GM21723 (cell line): ENCODE results near the gene CEP72.
"Not testable (repeated sequence)": the region's sequence is repeated elsewhere in the genome, so short reads cannot be mapped to it uniquely, and the experiment has no call there.

ENCODE experiments used
- ATAC-seq: cut with Tn5 transposase; IDR thresholded peaks from one replicate; pipeline ENCODE4 v1.9.1; 2021; ENCODE audit warnings: mild to moderate bottlenecking, moderate library complexity; ENCODE audit not compliant: unreplicated experiment

Gene CEP72, protein sequence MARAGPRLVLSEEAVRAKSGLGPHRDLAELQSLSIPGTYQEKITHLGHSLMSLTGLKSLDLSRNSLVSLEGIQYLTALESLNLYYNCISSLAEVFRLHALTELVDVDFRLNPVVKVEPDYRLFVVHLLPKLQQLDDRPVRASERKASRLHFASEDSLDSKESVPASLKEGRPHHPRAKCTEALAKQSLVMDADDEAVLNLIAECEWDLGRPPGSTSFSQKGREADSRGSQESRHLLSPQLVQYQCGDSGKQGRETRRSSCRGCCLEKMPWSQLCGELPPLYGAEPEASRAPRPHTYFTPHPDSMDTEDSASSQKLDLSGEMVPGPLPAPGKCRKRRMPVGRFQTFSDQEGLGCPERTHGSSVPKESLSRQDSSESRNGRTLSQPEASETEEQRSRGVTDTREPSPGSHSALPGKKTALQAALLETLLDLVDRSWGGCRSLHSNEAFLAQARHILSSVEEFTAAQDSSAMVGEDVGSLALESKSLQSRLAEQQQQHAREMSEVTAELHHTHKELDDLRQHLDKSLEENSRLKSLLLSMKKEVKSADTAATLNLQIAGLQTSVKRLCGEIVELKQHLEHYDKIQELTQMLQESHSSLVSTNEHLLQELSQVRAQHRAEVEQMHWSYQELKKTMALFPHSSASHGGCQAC

DNA sequence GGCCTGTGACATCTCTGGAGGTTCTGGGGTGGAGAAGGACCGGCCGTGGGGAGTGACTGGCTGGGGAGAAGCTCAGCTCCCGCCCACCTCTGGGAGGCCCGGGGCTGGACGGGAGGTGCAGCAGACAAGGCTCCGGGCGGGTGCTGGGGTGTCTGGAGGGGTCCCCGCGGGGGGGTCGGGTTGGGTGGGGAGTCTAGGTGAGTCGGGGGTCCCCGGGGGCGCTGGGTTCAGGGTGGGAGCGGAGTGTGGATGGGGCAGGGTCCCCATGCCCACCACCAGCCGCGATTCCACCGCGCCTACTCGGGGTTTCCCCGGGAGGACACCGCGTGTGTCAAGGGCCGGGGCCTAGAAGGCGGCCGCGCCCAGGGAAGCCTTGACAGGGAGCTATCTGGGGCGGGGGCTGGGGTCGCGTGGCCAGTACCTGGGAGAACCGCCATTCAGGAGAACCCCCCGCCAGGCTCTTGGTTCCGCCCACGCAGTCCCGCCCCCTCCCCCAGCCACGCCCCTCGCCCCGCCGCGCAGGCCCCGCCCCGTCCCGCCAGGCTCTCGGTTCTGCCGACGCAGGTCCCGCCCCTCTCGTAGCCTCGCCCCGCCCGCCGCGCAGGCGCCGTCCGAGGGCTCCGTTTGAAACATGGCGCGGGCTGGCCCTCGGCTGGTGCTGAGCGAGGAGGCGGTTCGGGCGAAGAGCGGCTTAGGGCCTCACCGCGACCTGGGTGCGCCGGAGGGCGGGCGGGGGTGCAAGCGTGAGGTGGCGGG is at the start of gene CEP72:
TSS of gene CEP72 (plus strand) at position 610 of the 756 bp plus-strand sequence. CDS start at position 632, 22 bp downstream.
- peak; percentile 71 for ATAC-seq

DNA sequence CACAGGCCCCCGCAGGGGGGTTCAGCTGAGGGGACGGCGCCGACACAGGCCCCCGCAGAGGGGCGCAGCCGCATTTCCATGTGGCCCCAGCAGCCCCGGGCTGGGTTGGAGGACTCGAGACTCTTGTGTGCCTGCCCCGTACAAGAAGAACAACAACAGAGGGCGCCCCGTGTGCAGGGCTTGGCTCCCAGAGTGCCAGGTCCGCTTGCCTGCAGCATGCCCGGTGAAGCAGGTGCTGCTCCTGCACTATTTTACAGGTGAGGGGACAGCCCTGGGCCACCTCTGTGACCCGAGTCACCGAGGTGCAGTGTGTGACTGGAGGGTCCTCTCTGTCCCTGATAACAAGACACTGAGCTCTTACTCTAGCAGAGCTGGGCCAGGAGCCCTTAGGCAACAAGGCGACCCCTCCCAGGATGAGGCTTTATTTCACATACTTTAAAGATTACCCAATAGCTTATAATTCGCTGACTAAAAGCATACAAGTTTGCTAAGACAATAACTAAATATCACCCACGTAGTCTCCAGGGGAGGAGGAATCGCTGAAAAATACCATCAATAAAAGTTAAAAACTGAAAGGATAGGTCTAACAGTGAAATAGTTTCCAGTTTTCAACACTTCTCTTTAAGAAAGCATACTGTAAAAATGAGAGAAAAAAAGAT is 46.2 kb upstream of the CEP72 start:
- ATAC-seq: no peak

DNA sequence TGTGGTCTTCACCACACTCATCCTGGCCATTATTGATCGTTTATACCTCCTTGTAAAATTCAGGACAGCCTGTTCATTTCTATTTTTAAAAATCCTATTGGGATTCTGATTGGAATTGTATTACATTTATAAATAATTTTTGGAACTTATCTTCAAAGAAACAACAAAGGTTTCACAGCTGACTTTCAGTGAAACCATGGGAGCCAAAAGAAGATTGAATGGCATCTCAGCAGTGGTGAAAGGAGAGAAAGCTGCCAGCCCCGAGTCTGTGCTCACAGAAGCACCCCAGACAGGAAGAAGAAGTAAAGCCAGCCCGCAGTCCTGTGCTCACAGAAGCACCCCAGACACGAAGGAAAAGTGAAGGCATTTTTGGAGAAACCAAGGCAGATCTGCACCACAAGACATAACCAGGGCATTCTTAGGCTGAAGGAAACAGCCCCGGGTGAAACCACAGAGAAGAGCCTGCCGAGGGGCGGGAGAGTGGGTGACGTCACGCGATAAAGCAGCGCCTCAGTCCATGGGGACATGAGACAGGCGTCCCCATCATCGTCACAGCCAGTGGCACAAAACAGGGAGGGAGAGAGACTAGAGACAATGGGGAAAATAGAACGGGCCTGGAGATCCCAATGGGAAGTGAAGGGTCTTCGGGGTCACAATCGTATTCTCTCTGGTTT is 45.4 kb upstream of the CEP72 start:
- no peak for ATAC-seq

DNA sequence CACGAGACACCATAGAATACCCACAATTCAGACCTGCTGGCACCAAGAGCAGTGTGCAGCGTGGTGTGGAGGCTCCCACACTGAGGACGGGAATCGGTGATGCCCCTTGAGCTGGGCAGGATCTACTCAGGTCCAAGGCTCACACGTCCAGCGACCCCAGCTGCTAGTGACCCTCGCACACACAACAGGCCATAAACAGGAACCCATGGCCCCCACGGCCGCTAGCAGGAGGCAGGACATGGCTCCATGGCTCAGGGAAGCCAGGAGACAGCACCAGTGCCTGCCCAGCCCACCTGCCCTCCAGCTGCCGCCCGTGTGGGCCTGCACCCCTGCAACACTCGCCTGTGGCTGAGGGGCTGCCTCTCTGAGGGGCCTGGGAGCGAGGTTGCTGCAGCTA is 44.5 kb upstream of the CEP72 start:
- ATAC-seq: no peak

DNA sequence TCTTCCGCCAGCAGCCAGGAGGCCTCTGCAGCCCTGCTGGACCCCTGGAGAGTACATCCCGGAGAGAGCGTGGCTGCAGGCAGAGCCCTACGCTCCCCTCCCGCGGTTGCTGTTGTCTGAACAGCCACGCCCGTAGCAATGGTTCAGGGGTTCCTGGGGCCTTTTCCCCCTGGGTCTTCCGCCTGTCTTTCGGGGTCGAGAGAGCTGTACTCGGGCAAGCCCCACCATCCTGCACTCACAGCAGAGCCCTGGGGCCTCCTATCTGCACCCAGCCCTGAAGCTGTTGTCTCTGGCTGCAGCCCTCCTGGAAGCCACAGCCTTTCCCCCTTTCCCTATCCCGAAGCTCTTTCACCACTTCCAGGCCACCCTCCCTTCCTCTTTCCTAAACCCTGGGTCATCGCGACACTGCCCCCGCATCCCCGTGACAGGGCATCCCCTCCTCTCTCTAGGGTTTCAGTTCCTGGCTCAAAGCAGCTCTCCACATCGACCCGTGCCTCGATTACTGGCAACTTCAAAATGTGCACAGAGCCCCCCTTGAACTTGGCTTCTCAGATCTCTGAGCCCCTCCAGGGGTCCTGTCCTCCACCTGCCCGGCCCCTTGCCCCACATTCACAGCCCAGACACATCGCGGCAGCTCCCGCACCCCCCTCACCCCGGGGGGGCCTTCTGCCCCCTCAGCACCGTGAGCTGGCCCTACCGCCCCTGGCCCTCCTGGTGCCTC is 43.9 kb upstream of the CEP72 start:
- ATAC-seq: no peak

DNA sequence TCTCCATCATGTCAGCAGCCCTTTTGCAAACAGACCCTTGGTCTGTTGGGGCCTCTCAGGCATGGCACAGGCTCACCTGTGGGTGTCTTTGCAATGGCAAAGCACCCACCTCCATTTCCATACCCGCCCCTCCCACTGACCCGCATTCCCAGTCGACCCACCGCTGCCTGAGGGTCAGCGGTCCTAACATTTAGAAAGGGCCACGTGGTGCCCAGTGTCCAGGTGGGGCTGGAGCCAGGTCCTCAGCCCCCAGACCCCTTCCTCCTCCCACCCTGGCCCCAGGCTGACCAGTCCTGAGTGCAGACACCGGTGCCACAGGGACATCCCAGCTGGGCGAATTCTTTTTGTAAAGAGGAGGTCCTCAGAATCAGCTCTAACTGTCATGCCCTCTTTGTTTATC is 43.3 kb upstream of the CEP72 start:
- ATAC-seq: no peak

DNA sequence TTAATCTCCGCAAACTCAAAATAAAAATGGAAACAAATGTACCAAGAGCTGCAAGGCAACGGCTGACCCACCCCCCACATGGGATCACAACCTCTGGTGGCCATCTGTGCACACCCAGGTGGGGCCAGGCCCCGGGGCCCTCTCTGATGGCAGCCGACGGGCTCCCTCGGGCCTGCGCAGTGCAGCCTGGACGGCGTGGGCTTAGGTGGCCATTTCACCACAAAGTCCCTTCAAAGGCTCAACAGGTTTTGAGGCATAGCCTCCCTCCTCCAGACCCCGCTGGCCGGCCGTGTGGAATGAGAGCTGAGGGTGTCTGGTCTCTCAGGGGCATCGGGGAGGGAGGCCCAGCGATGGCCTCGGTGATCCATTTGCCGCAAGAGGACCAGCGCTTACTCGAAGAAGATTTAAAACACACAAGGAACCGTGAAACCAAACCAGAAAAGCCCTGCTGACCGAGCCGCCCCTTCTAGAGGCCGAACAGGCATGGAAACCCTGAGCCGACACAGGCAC is 42.7 kb upstream of the CEP72 start:
- ATAC-seq: no peak

DNA sequence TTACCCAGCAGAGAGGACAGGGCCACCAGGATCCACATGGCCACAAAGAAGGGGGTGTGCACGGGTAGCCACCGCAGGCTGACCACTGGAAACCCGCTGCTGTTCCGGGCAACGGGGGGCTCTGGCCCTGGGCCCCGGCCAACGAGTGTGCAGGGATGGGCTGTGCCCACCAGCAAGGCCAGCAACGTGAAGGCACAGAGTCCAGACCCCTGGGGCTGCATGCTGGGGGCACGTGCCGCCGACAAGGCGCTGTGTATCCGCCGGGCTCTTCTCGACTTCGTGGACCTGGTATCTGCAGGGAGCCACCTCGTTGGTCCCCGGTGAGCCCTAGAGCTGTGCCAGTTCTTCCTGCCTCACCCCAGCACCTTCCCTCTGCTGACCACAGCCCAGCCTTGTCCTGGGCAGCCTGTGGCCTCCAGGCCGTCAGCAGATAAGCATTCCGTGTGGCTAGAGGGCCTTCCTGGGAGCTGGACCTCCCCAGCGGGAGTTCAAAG is 42.2 kb upstream of the CEP72 start:
- no peak for ATAC-seq

DNA sequence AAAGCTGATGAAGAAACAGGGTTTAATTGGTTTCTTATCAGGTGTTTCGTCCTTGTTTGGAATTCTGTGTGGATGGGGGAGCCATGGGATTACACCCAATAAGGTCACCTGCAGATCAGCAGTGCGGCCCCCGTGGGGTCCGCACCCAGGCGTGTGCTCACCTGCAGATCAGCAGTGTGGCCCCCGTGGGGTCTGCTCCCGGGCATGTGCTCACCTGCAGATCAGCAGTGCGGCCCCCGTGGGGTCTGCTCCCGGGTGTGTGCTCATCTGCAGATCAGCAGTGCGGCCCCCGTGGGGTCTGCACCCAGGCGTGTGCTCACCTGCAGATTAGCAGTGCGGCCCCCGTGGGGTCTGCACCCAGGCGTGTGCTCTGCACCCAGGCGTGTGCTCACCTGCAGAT is 41.7 kb upstream of the CEP72 start:
- no peak for ATAC-seq

DNA sequence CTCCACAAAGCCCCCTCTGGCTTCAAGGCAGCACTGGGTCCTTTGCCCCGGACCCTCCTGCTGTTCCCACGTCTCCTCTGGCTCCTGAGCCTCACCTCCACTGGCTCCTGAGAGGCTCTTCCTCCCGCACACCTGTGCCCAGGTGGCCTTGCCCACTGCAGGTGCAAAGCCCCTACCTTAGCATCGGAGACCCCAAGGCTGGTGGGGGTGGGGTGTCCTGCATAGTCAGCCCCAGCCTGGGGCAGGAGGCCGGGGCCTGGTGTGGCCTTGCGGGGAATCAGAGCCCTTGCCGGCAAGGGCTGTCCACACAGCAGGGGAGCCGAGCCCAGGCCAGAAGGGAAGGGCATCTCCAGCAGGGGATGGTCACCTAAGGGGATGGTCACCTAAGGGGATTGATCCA is 41.3 kb upstream of the CEP72 start:
- no peak for ATAC-seq

DNA sequence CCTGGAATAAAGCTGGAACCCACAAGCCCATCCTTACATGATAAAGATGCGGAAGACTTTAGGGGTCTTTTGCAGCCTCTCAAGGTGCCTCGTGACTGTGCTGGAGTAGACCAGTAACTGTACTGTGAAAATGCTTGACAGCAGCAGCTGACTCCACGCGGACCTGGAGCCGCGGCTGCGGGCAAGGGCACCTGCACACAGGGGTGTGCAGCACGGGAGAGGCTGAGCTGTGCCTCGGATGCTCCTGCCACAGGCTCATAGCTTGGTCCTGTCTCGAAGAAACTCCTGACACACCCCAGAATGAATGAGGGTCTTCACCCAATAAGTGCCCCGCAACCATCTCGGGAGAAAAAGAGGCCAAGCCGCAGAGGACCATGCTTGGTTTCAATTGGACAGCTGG is 40.3 kb upstream of the CEP72 start:
- no peak for ATAC-seq

DNA sequence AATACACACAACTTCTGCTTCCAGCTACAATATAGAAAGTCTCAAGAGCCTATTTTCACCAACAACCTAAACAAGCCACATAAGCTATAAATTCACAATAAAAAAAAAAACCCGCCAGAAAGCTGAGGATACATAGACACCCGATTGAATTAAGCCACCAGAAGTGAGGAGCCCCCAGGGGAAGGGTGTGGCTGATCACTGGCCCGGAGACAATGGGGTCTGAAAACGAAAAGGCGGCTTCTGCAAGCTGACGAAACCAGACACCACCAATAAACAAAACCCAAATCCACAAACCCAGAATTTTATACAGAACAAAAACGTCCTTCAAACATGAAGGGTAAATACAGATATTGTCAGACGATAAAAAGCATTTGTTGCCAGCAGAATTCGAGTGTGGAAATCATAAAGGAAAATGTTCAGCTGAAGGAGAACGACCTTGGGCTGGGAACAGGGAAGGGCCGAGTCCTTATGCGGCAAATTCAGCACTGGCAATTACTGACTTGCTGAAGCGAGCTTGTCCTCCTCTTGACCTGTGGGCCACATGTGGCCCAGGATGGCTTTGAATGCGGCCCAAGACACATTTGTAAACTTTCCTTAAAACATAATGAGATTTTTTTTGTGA is 39.6 kb upstream of the CEP72 start:
- no peak for ATAC-seq

DNA sequence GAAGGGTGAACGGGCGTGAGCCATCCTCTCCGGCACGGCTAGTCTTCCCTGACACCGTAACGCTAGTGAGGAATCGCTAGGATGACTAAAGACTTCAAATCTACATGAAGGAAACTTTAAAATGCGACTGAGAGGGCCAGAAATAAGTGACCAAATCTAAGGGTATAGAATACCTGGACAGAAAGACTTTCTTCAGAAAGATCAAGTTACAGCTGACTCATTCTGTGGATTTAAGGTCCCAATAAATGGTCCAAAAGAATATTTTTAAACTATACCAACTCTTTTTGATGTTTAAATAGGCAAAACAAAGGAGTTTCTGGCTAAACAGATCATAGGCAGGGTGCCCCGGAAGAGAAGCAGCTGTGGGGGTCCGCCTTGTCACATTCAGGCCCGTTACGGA is 38.9 kb upstream of the CEP72 start:
- no peak for ATAC-seq

DNA sequence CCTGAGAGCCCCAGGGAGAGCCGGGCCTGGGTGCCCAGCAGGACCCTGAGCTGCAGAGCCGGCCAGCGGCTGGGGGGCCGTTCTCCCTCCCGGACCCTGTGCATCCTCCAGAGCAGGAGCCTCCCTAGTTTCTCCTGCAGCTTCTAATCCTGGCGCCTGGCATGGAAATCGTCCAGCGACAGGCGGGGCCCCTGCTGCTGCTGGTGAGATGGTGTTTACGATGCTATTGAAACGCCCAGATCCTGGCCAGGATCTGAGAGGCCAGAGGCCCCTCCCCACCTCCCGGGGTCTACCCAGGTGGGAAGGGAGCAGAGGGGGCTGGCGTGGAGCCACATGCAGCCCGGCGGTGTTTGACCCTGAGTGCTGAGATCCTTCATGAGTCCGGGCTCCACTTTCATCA is 38.2 kb upstream of the CEP72 start:
- no peak for ATAC-seq

DNA sequence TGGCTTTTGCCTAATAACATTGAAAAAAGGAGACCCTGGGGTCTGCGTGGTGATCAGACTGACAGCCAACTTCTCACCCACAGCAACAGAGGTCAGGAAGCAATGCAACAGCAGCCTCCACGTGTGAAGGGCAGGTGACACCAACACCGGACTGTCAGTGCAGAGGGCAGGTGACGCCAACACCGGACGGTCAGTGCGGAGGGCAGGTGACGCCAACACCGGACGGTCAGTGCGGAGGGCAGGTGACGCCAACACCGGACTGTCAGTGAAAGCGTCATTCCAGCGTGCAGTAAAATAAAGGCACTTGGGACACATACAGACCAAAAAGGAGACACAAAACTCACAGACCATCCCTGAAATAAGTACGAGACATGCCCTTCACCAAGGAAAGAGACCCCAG is 37.2 kb upstream of the CEP72 start:
- no peak for ATAC-seq

DNA sequence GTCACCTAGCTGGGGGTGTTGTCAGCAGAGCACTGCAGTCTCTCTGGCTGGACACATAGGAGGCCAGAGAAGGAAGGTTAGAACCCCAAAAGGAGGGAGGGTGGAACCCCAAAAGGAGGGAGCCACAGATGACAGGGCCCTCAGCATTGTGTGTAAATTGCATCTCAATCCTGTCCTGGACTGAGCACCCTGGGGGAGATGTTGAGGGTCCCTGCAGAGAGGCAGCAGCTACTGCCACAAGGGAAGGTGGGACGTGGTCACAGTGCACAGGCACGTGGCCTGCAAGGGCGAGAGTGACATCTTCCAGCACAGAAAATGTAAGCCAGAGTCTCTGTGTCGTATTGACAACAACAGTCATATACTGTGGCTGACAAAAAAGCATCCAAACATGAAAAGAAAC is 36.5 kb upstream of the CEP72 start:
- ATAC-seq: no peak

DNA sequence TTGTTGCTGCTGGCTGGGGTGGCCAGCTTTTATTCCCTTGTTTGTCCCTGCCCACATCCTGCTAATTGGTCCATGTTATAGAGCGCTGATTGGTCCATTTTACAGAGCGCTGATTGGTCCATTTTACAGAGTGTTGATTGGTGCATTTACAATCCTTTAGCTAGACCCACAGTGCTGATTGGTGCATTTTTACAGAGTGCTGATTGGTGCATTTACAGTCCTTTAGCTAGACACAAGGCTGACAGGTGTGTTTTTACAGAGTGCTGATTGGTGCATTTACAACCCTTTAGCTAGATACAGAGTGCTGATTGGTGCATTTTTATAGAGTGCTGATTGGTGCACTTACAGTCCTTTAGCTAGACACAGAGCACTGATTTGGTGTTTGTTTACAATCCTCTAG is 34.9 kb upstream of the CEP72 start:
- ATAC-seq: not testable (repeated sequence)

DNA sequence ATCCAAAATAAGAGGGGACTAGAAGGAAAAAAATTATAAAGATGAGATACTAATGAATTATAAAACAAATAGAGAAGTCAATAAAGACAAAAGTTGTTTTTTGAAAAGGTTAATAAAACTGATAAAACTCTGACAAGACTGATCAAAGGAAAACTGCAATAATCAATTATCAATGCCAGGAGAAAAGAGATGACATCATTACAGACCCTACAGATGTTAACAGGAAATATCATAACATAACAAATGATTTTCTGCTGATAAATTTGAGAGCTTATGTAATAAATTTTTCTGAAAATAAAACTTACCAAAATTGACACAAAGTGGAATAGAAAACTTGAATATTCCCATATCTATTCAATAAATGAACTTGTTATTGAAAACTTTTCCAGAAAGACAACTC is 34.3 kb upstream of the CEP72 start:
- no peak for ATAC-seq

DNA sequence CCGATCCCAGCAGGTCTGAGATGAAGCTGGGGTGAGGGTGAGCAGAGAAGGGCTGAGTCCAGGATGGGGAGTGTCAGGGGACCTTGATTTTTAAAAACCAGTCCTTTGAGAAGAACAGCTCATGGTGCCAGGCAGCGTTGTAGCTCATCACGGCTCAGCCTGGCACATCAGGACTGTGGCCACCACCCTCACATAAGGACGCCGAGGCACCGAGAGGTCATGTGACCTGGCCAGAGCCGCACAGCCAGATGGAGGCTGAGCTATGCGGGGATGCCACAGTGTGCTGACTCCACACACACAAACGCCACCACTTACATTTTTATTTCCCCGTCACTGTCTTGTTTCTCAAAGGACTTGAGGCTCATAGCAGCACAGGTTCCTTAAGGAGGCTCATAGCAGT is 32.9 kb upstream of the CEP72 start:
- no peak for ATAC-seq
